Mucosa of descending colon (tissue), 3 donors: ENCODE measurements around the gene RLBP1. TPM values are rescaled to one million over a fixed set of nuclear protein-coding genes. Genes with fewer than 3 reads are reported as not detected.
"Not testable (repeated sequence)": the region's sequence is repeated elsewhere in the genome, so short reads cannot be mapped to it uniquely, and the experiment has no call there.

Experiments
- ATAC-seq: fragments of 200-7000 bp; cut with Tn5 transposase; one replicate; pipeline ENCODE4 v1.9.1; 2020; ENCODE audit warnings: mild to moderate bottlenecking, moderate library complexity
- DNase-seq, 3 donors: peaks; one replicate each; pipeline ENCODE4 v3.0.0-alpha.2; 2020
- H3K36me3 ChIP-seq: fragments of 200-600 bp; one replicate; pipeline ENCODE4 v1.8.0; 2021; ENCODE audit warnings: low read depth, mild to moderate bottlenecking
- H3K4me1 ChIP-seq: fragments of 200-600 bp; one replicate; pipeline ENCODE4 v1.8.0; 2021; ENCODE audit warnings: low read depth, mild to moderate bottlenecking
- H3K4me3 ChIP-seq: fragments of 200-600 bp; one replicate; pipeline ENCODE4 v1.8.0; 2021; ENCODE audit warnings: mild to moderate bottlenecking
- H3K9me3 ChIP-seq: fragments of 200-600 bp; one replicate; pipeline ENCODE4 v1.8.0; 2021; ENCODE audit warnings: mild to moderate bottlenecking
- CTCF ChIP-seq: fragments of 200-600 bp; IDR thresholded peaks from one replicate; pipeline ENCODE4 v1.8.0; 2022; ENCODE audit warnings: antibody characterized with exemption, mild to moderate bottlenecking
- intact Hi-C, 2 donors: fragments of 100-400 bp; cut with DNase I in 1 of 2; cut with micrococcal nuclease in 1 of 2; formaldehyde crosslinking; loops; one replicate each; pipeline versions ENCODE4 v1.11.0 to v1.11.1; 2022; cut with DNase I, micrococcal nuclease
- total RNA-seq, 3 donors: library from RNA; stranded (reverse); fragmentation: NEBNext Ultra II Directional in 2 of 3; extraction: Animal tissue kit (Norgen Biotek cat#: 25700) in 2 of 3; gene quantifications; one replicate each; pipeline versions ENCODE4 v1.2.1 to v1.2.4, GENCODE V29; 2021 to 2023
- donor health status: DM: no; HTN: no; CAD: no; lungs with moderate emphysema.
- donor health status: DM: no; HTN: no; CAD: no.
- donor health status: DM: no; HTN: yes; CAD: no.

Gene RLBP1
- total RNA-seq, 3 donors from 2014 or later: 2.1 TPM; not detected in 2

- Histone ChIP-seq H3K4me1 (peaks cover 8% of the 10 kb centered on the region), H3K9me3 (no peaks in the 10 kb centered on the region), H3K4me3 (peak overlapping the region; percentile 55), H3K36me3 (no peaks in the 10 kb centered on the region)
- ATAC-seq: peak; percentile 8
- peak in 2 of 3 donors; percentile 4 to 42 for DNase-seq
- intact Hi-C loops: no loop called here
- no peak for TF ChIP-seq CTCF
Observed at GRCh38 chr15:89243046-89243690, 21.8 kb upstream of the RLBP1 start.

GRCh38 chr15:89239883-89240810, 18.8 kb upstream of the RLBP1 start:
- H3K4me1 ChIP-seq, H3K9me3 ChIP-seq, ATAC-seq, intact Hi-C loops, DNase-seq, H3K36me3 ChIP-seq, H3K4me3 ChIP-seq: not testable (repeated sequence)

GRCh38 chr15:89231832-89232231, 10.5 kb upstream of the RLBP1 start:
- Histone ChIP-seq H3K4me1 (no peaks in the 10 kb centered on the region), H3K4me3 (no peak overlapping the region), H3K9me3 (no peaks in the 10 kb centered on the region), H3K36me3 (no peaks in the 10 kb centered on the region)
- no peak for TF ChIP-seq CTCF
- intact Hi-C loops: no loop called here
- DNase-seq (no peak), ATAC-seq (no peak)

GRCh38 chr15:89230277-89230676, 8.9 kb upstream of the RLBP1 start:
- no peak for TF ChIP-seq CTCF
- ATAC-seq (no peak), DNase-seq (no peak)
- intact Hi-C loops: no loop called here
- Histone ChIP-seq H3K4me3 (no peak overlapping the region), H3K36me3 (no peaks in the 10 kb centered on the region), H3K9me3 (no peaks in the 10 kb centered on the region), H3K4me1 (no peaks in the 10 kb centered on the region)

- ATAC-seq (no peak), DNase-seq (no peak)
- intact Hi-C loops: no loop called here
- no peaks in the 10 kb centered on the region for H3K36me3 ChIP-seq
- H3K4me1 ChIP-seq: no peaks in the 10 kb centered on the region
- no peak for TF ChIP-seq CTCF
- H3K9me3 ChIP-seq: no peaks in the 10 kb centered on the region
- H3K4me3 ChIP-seq: no peak overlapping the region
Observed at GRCh38 chr15:89227425-89227824, 6.0 kb upstream of the RLBP1 start.
